GM12878 (cell line): ENCODE measurements around the gene VKORC1. TPM values are rescaled to one million over a fixed set of nuclear protein-coding genes. Genes with fewer than 3 reads are reported as not detected.

ENCODE experiments used
- ATAC-seq: fragments of 200-7000 bp; cut with Tn5 transposase; 3 replicates; pipeline ENCODE4 v1.9.1; 2020; ENCODE audit warnings: mild to moderate bottlenecking, moderate library complexity
- BruUV-seq: library from RNA; stranded (reverse); fragments of 400-500 nt; replicated peaks from 2 replicates; lab custom pipeline; 2021; lab: Mats Ljungman, UMichigan
- CTCF ChIA-PET: fragments of 300-600 bp; sonication (Branson Sonifier 250); formaldehyde crosslinking; extraction: SDS; loops from one replicate; lab custom pipeline; 2021; ENCODE audit warnings: inconsistent platforms; lab: Yijun Ruan, JAX
- POLR2A ChIA-PET: fragments of 350-600 bp; formaldehyde crosslinking; extraction: SDS; loops from one replicate; lab custom pipeline; 2021; ENCODE audit warnings: inconsistent platforms; lab: Charles Lee
- RAD21 ChIA-PET: fragments of 300-600 bp; sonication (Branson Sonifier 250); formaldehyde crosslinking; loops from one replicate; lab custom pipeline; 2023; ENCODE audit warnings: antibody characterized with exemption; ENCODE audit not compliant: unreplicated experiment; lab: Charles Lee
- SMC1A ChIA-PET: fragments of 300-600 bp; sonication (Branson Sonifier 250); formaldehyde crosslinking; loops from one replicate; lab custom pipeline; 2023; ENCODE audit not compliant: unreplicated experiment, uncharacterized antibody; lab: Charles Lee
- DNase-seq: peaks from one replicate; pipeline ENCODE4 v3.0.0-alpha.2; 2011; ENCODE audit warnings: low read depth, low spot score
- FAIRE-seq: peaks from 3 replicates; lab custom pipeline; 2011; peaks lifted over from hg19 to GRCh38; lab: Jason Lieb, UNC
- H2AFZ ChIP-seq: 2 replicates; pipeline ENCODE4 v1.6.0; 2011; ENCODE audit warnings: low read depth, low read length, control low read depth; ENCODE audit not compliant: control insufficient read depth
- H3K27ac ChIP-seq: 2 replicates; pipeline ENCODE4 v1.5.1; 2011; ENCODE audit warnings: control low read depth; ENCODE audit not compliant: control insufficient read depth, insufficient read depth
- H3K27me3 ChIP-seq, 2 experiments: replicated peaks in 1 of 2; 2 replicates each; pipeline versions ENCODE4 v1.6.0 to v1.6.1; 2011; ENCODE audit warnings: low read length in 1 of 2; ENCODE audit not compliant: control insufficient read depth in 2 of 2, insufficient read depth in 2 of 2
- H3K36me3 ChIP-seq, 2 experiments: 2 replicates each; pipeline ENCODE4 v1.5.1; 2011; ENCODE audit warnings: low read length in 1 of 2; ENCODE audit not compliant: control insufficient read depth in 2 of 2, insufficient read depth in 2 of 2
- H3K4me1 ChIP-seq: 2 replicates; pipeline ENCODE4 v1.6.1; 2011; ENCODE audit warnings: mild to moderate bottlenecking, low read length, moderate library complexity, mixed read lengths; ENCODE audit not compliant: control insufficient read depth, insufficient read depth
- H3K4me2 ChIP-seq: 2 replicates; pipeline ENCODE4 v1.6.0; 2011; ENCODE audit warnings: control low read depth; ENCODE audit not compliant: control insufficient read depth, insufficient read depth
- H3K4me3 ChIP-seq: fragments of 200-600 bp; sonication (generic); 2 replicates; pipeline ENCODE4 v1.5.1; 2016
- H3K79me2 ChIP-seq: 2 replicates; pipeline ENCODE4 v1.6.0; 2011; ENCODE audit warnings: low read length; ENCODE audit not compliant: control insufficient read depth, insufficient read depth
- H3K9ac ChIP-seq: 2 replicates; pipeline ENCODE4 v1.8.0; 2011; ENCODE audit warnings: low read length, control low read depth, mixed read lengths; ENCODE audit not compliant: control insufficient read depth, insufficient read depth
- H3K9me3 ChIP-seq: replicated peaks from 3 replicates; pipeline ENCODE4 v1.5.1; 2011; ENCODE audit warnings: mild to moderate bottlenecking, low read length; ENCODE audit not compliant: control insufficient read depth, insufficient read depth
- H4K20me1 ChIP-seq: 2 replicates; pipeline ENCODE4 v1.6.0; 2011; ENCODE audit not compliant: control insufficient read depth, insufficient read depth
- BACH1 ChIP-seq: fragments of 450-650 bp; IDR thresholded peaks from 2 replicates; pipeline ENCODE4 v1.6.1; 2017; ENCODE audit warnings: mild to moderate bottlenecking, borderline replicate concordance
- CBX3 ChIP-seq: fragments of 200-600 bp; sonication (generic); IDR thresholded peaks from 2 replicates; pipeline ENCODE4 v1.6.1; 2016; ENCODE audit warnings: low read depth, borderline replicate concordance
- CHD4 ChIP-seq: fragments of 200-600 bp; sonication (generic); IDR thresholded peaks from 2 replicates; pipeline ENCODE4 v1.6.1; 2016; ENCODE audit warnings: mild to moderate bottlenecking
- DPF2 ChIP-seq: fragments of 450-650 bp; IDR thresholded peaks from 2 replicates; pipeline ENCODE4 v1.6.1; 2017; ENCODE audit warnings: mild to moderate bottlenecking
- EGR1 ChIP-seq, 2 experiments: IDR thresholded peaks; 1 replicate in 1 of 2; 2 replicates in 1 of 2; pipeline ENCODE4 v1.6.1; 2011 to 2012; ENCODE audit warnings: low read depth in 2 of 2, low read length in 2 of 2, borderline replicate concordance in 1 of 2, mild to moderate bottlenecking in 1 of 2, moderate library complexity in 1 of 2
- EZH2 ChIP-seq: IDR thresholded peaks from 2 replicates; pipeline ENCODE4 v1.6.1; 2012; ENCODE audit warnings: low read depth, mild to moderate bottlenecking, control low read depth, inconsistent platforms, low read length, borderline replicate concordance; ENCODE audit not compliant: control insufficient read depth
- FOS ChIP-seq: IDR thresholded peaks from 3 replicates; pipeline ENCODE4 v1.6.1; 2011; ENCODE audit warnings: borderline replicate concordance; ENCODE audit not compliant: insufficient read length; ENCODE audit errors: extremely low read depth
- JUND ChIP-seq: IDR thresholded peaks from 2 replicates; pipeline ENCODE4 v1.6.1; 2012; ENCODE audit warnings: low read depth, mild to moderate bottlenecking, low read length, improper control_type of control experiment, moderate library complexity
- PML ChIP-seq: IDR thresholded peaks from 2 replicates; pipeline ENCODE4 v1.6.1; 2012; ENCODE audit warnings: low read length, inconsistent platforms
- RFX5 ChIP-seq: IDR thresholded peaks from 2 replicates; pipeline ENCODE4 v1.6.1; 2011; ENCODE audit warnings: low read depth, low read length, improper control_type of control experiment
- SMAD1 ChIP-seq: fragments of 450-650 bp; IDR thresholded peaks from 2 replicates; pipeline ENCODE4 v1.6.1; 2018; ENCODE audit warnings: mild to moderate bottlenecking, low read depth; ENCODE audit not compliant: partially characterized antibody
- SPI1 ChIP-seq: IDR thresholded peaks from 2 replicates; pipeline ENCODE4 v1.6.1; 2011; ENCODE audit warnings: low read depth, mild to moderate bottlenecking, low read length, moderate library complexity, borderline replicate concordance; ENCODE audit not compliant: insufficient read depth
- TCF3 ChIP-seq: IDR thresholded peaks from 2 replicates; pipeline ENCODE4 v1.6.1; 2012; ENCODE audit warnings: low read depth, mild to moderate bottlenecking, low read length, borderline replicate concordance; ENCODE audit not compliant: insufficient read depth
- TCF7 ChIP-seq: IDR thresholded peaks from 2 replicates; pipeline ENCODE4 v1.6.1; 2014; ENCODE audit warnings: antibody characterized with exemption, borderline replicate concordance
- ZNF24 ChIP-seq: fragments of 450-650 bp; IDR thresholded peaks from 2 replicates; pipeline ENCODE4 v1.6.1; 2017; ENCODE audit warnings: antibody characterized with exemption, mild to moderate bottlenecking
- ZNF622 ChIP-seq: fragments of 450-650 bp; IDR thresholded peaks from 2 replicates; pipeline ENCODE4 v1.6.1; 2017; ENCODE audit warnings: mild to moderate bottlenecking, inconsistent platforms
- WGBS: methylation state at CpG from one replicate; pipeline ENCODE4 v1.1.6; 2016; ENCODE audit warnings: low lambda C conversion rate; ENCODE audit not compliant: insufficient replicate concordance, insufficient coverage; ENCODE audit errors: missing lambda C conversion rate; 5-methylcytosine and 5-hydroxymethylcytosine counted together
- in situ Hi-C: fragments of 300-500 bp; cut with MboI; formaldehyde crosslinking; loops from 9 replicates; pipeline ENCODE4 v1.14.3; 2018; ENCODE audit warnings: mixed read lengths
- intact Hi-C: fragments of 100-400 bp; cut with micrococcal nuclease; formaldehyde crosslinking; loops from one replicate; pipeline ENCODE4 v1.14.2; 2022; ENCODE audit not compliant: unreplicated experiment
- polyA plus RNA-seq, 11 experiments: library from polyadenylated mRNA; depleted of rRNA in 4 of 11; unstranded in 6 of 11; stranded (reverse) in 5 of 11; fragments of >200 nt; fragmentation: Nextera tagmentation in 4 of 11; fragmentation: Illumina TruSeq in 1 of 11; extraction: Ambion mirVana in 4 of 11; extraction: Trizol in 1 of 11; gene quantifications; 1 replicate in 1 of 11; 2 replicates in 10 of 11; pipeline versions ENCODE4 v1.2.1 to v1.2.3, GENCODE V29; 2011 to 2016; ENCODE audit warnings: inconsistent platforms in 2 of 11, missing spikeins in 2 of 11, low read depth in 1 of 11
- total RNA-seq, 4 experiments: library from RNA; depleted of rRNA in 3 of 4; stranded (reverse); fragments of >200 nt in 3 of 4; fragmentation: Illumina TruSeq in 1 of 4; extraction: Trizol in 1 of 4; gene quantifications; 2 replicates each; pipeline versions ENCODE4 v1.2.1 to v1.2.3, GENCODE V29; 2013 to 2021
- TF ChIP-seq, protein P1 (sequence below): IDR thresholded peaks from 2 replicates; pipeline ENCODE4 v1.6.1; 2012; ENCODE audit warnings: low read length, inconsistent platforms
- TF ChIP-seq, protein P2 (sequence below): fragments of 150-350 bp; IDR thresholded peaks from 2 replicates; pipeline ENCODE4 v1.6.1; 2016; ENCODE audit warnings: low read depth, low read length

VKORC1 gene
- total and polyA plus RNA-seq, 10 of the 15 experiments (the other 5 are each of a cell fraction or from before 2014, with no cell fraction given) = 19.8 to 140 (median 57.7) TPM

GRCh38 chr16:31134625-31135534 is 40.3 kb upstream of the VKORC1 start (continued):
- TF ChIP-seq, protein P1, sequence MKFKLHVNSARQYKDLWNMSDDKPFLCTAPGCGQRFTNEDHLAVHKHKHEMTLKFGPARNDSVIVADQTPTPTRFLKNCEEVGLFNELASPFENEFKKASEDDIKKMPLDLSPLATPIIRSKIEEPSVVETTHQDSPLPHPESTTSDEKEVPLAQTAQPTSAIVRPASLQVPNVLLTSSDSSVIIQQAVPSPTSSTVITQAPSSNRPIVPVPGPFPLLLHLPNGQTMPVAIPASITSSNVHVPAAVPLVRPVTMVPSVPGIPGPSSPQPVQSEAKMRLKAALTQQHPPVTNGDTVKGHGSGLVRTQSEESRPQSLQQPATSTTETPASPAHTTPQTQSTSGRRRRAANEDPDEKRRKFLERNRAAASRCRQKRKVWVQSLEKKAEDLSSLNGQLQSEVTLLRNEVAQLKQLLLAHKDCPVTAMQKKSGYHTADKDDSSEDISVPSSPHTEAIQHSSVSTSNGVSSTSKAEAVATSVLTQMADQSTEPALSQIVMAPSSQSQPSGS = no peak
- TF ChIP-seq EZH2 (no peak), DPF2 (no peak), CHD4 (no peak), FOS (no peak), TCF3 (no peak), CBX3 (no peak), JUND (no peak), ZNF622 (no peak), BACH1 (no peak), RFX5 (no peak), SPI1 (no peak)

DNA sequence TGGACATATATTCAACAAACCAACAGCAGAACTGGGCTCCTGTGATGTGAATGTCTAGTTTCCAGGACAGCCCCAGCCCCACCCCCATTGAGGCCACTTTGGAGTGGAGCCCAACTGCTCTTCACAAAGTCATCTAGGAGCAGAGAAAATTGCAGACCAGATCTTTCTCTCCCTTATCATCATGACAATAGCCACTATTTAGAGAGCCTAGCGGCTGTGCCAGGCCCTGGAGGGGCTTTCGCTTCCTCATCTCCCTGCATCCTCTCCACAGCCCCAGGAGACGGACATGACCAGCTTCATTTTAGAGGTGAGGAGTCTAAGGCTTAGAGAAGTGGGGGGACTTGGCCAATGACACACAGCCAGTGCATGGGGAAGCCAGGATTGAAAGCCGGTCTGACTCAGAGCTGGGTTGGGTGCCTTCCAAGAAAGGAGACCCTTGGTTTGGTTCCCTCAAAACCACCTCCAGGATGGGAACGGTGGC is 39.5 kb upstream of the VKORC1 start:
- ChIA-PET RAD21 (no interaction called here), POLR2A (no interaction called here), SMC1A (no interaction called here), CTCF (no interaction called here)
- WGBS = 65% methylated on average over 5 of the region's 5 CpGs
- in situ Hi-C loops (no loop called here), intact Hi-C loops (no loop called here)
- no peak overlapping the region for H2AFZ ChIP-seq
- H3K36me3 ChIP-seq = no peaks in the 10 kb centered on the region; a peak in 1 of 4 replicates
- H3K4me1 ChIP-seq = no peaks in the 10 kb centered on the region
- H3K27me3 ChIP-seq = no peaks in the 10 kb centered on the region
- FAIRE-seq = no peak
- H3K4me2 ChIP-seq = no peak overlapping the region
- BruUV-seq = no TSS peak
- H3K27ac ChIP-seq = no peak overlapping the region
- H3K9me3 ChIP-seq = no peaks in the 10 kb centered on the region
- no peaks in the 10 kb centered on the region for H4K20me1 ChIP-seq
- H3K4me3 ChIP-seq = no peak overlapping the region
- no peak overlapping the region for H3K9ac ChIP-seq
- no peak for ATAC-seq
- H3K79me2 ChIP-seq = no peaks in the 10 kb centered on the region
- DNase-seq = no peak
- TF ChIP-seq SMAD1 (no peak), JUND (no peak), EGR1 (IDR thresholded peaks at IDR 0.05; ENCODE audit: borderline replicate concordance in 1 of 2, low read depth in 2 of 2, low read length in 2 of 2) (no peak), ZNF24 (no peak), PML (no peak), TCF7 (no peak)
- TF ChIP-seq, protein P2, sequence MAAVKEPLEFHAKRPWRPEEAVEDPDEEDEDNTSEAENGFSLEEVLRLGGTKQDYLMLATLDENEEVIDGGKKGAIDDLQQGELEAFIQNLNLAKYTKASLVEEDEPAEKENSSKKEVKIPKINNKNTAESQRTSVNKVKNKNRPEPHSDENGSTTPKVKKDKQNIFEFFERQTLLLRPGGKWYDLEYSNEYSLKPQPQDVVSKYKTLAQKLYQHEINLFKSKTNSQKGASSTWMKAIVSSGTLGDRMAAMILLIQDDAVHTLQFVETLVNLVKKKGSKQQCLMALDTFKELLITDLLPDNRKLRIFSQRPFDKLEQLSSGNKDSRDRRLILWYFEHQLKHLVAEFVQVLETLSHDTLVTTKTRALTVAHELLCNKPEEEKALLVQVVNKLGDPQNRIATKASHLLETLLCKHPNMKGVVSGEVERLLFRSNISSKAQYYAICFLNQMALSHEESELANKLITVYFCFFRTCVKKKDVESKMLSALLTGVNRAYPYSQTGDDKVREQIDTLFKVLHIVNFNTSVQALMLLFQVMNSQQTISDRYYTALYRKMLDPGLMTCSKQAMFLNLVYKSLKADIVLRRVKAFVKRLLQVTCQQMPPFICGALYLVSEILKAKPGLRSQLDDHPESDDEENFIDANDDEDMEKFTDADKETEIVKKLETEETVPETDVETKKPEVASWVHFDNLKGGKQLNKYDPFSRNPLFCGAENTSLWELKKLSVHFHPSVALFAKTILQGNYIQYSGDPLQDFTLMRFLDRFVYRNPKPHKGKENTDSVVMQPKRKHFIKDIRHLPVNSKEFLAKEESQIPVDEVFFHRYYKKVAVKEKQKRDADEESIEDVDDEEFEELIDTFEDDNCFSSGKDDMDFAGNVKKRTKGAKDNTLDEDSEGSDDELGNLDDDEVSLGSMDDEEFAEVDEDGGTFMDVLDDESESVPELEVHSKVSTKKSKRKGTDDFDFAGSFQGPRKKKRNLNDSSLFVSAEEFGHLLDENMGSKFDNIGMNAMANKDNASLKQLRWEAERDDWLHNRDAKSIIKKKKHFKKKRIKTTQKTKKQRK = no peak
